ENCODE data around the gene MSI2.

DNA sequence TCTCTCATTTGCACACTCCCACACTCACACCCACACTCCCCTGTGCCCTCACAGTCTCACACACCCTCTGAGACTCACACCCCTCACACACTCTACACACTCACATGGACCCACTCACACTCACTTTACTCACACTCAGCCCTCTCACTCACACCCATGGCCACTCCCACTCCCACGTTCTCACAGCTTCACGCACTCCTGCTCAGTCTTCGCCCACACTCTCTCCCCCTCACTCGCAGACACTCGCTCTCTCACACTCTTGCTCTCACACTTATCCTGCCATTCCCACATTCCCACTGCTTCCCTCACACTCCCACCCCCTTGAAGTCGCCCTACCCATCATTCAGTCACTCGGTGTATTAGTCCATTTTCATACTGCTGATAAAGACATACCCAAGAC lies 440.9 kb downstream of the MSI2 start:
- TF ChIP-seq POLR2A (IDR thresholded peaks at IDR 0.05) (no peak), CTCF (IDR thresholded peaks at IDR 0.05) (no peak)

Measured in gastroesophageal sphincter (tissue), 3 donors.